PC-9 (cell line): Measurements from ENCODE around the gene PDE3B.

Experiments
- EZH2 ChIP-seq: fragments of 200-600 bp; sonication (generic); IDR thresholded peaks from 2 replicates; pipeline ENCODE4 v1.8.0; 2017; ENCODE audit warnings: antibody characterized with exemption, low read depth
- TF ChIP-seq, protein P1 (sequence below): fragments of 200-600 bp; sonication (generic); conservative IDR thresholded peaks from 2 replicates; pipeline ENCODE4 v1.6.1; 2017; ENCODE audit warnings: mixed run types, antibody characterized with exemption, mild to moderate bottlenecking, moderate library complexity

DNA sequence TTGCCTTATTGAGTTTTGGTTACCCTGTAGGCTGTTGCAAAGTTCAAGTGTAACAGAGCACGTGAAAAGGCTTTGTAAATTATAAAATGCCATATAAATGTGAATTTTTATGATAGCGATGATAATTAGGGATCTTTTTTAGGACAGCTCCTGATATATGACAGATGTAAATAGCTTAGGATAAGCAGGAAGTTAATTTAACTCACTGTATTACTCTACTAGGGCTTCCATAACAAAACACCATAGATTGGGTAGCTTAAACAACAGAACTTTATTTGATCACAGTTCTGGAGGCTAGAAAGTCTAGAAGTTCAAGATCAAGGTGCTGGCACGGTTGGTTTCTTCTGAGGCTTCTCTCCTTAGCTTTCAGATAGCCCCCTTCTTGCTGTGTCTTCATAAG lies 17.0 kb upstream of the PDE3B start:
- TF ChIP-seq, protein P1, sequence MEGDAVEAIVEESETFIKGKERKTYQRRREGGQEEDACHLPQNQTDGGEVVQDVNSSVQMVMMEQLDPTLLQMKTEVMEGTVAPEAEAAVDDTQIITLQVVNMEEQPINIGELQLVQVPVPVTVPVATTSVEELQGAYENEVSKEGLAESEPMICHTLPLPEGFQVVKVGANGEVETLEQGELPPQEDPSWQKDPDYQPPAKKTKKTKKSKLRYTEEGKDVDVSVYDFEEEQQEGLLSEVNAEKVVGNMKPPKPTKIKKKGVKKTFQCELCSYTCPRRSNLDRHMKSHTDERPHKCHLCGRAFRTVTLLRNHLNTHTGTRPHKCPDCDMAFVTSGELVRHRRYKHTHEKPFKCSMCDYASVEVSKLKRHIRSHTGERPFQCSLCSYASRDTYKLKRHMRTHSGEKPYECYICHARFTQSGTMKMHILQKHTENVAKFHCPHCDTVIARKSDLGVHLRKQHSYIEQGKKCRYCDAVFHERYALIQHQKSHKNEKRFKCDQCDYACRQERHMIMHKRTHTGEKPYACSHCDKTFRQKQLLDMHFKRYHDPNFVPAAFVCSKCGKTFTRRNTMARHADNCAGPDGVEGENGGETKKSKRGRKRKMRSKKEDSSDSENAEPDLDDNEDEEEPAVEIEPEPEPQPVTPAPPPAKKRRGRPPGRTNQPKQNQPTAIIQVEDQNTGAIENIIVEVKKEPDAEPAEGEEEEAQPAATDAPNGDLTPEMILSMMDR, result no peak
- TF ChIP-seq EZH2, result no peak
